NB4 (cell line): ENCODE measurements around the gene RELL1.

Experiments used
- CTCF ChIP-seq: IDR thresholded peaks from one replicate; pipeline ENCODE4 v1.5.1; 2012; ENCODE audit warnings: low read depth, low read length
- MAX ChIP-seq: IDR thresholded peaks from 2 replicates; pipeline ENCODE4 v1.6.1; 2011; ENCODE audit warnings: low read depth, low read length
- MYC ChIP-seq: IDR thresholded peaks from 2 replicates; pipeline ENCODE4 v1.6.1; 2011; ENCODE audit warnings: low read depth, low read length
- POLR2A ChIP-seq: IDR thresholded peaks from 2 replicates; pipeline ENCODE4 v1.6.1; 2011; ENCODE audit warnings: mild to moderate bottlenecking; ENCODE audit not compliant: insufficient read length; ENCODE audit errors: extremely low read depth

- TF ChIP-seq CTCF (no peak), POLR2A (no peak), MYC (no peak), MAX (no peak)
Measured at GRCh38 chr4:37612811-37613210, 73.4 kb downstream of the RELL1 start.
